Activated T-helper 1 cell treated with anti-CD3 and anti-CD28 coated beads, Interleukin-12 subunit alpha, Interleukin-12 subunit beta, Interleukin-2, Interleukin-4 antibody, amounts not matched to agents 30 ng/mL and 10 ng/mL and 1 ng/mL, durations not matched to agents 14 hours and 24 hours and 36 hours (primary cell): ENCODE results near the gene NLE1. TPM values are rescaled to one million over a fixed set of nuclear protein-coding genes. Genes with fewer than 3 reads are reported as not detected.
A peak's percentile ranks its signal among the peaks of the same experiment; 100 is the strongest.
"Not testable (repeated sequence)": the region's sequence is repeated elsewhere in the genome, so short reads cannot be mapped to it uniquely, and the experiment has no call there.

ENCODE experiments used
- DNase-seq: peaks from one replicate; pipeline ENCODE4 v3.0.0; 2021; ENCODE audit warnings: low spot score
- H3K27ac Mint-ChIP-seq: one replicate; pipeline ENCODE4 v1.8.0; 2021; ENCODE audit warnings: mild to moderate bottlenecking, mixed read lengths
- H3K27me3 Mint-ChIP-seq: one replicate; pipeline ENCODE4 v1.8.0; 2022; ENCODE audit warnings: mild to moderate bottlenecking, moderate library complexity, mixed read lengths; ENCODE audit not compliant: insufficient read depth
- H3K36me3 Mint-ChIP-seq: one replicate; pipeline ENCODE4 v1.8.0; 2021; ENCODE audit warnings: low read depth, mixed read lengths
- H3K4me1 Mint-ChIP-seq: one replicate; pipeline ENCODE4 v1.8.0; 2021; ENCODE audit warnings: low read depth, mixed read lengths
- H3K4me3 Mint-ChIP-seq: one replicate; pipeline ENCODE4 v1.8.0; 2021; ENCODE audit warnings: mild to moderate bottlenecking, moderate library complexity, mixed read lengths
- H3K9me3 Mint-ChIP-seq: one replicate; pipeline ENCODE4 v1.8.0; 2021; ENCODE audit warnings: mixed read lengths
- intact Hi-C: fragments of 100-400 bp; cut with micrococcal nuclease; formaldehyde crosslinking; loops from one replicate; pipeline ENCODE4 v1.15.1; 2024
- total RNA-seq: library from RNA; stranded (reverse); gene quantifications from 2 replicates; pipeline ENCODE4 v1.2.3, GENCODE V29; 2022

The NLE1 gene
- total RNA-seq, result 51.1 and 54.4 TPM in 2 replicates

- no peaks in the 10 kb centered on the region for H3K9me3 Mint-ChIP-seq
- H3K4me3 Mint-ChIP-seq, result peak within 1 kb of the TSS; percentile 86
- H3K4me1 Mint-ChIP-seq, result no peaks in the 10 kb centered on the region
- H3K36me3 Mint-ChIP-seq, result peaks cover 12% of the 10 kb centered on the region
- peak within 1 kb of the TSS; percentile 80 for H3K27ac Mint-ChIP-seq
- intact Hi-C loops, result loop anchor here (1.0 to 10.0 kb wide), 8 partner anchors 53 to 605 kb away; partner anchors contain the start of genes PEX12, SLFN12 and SLFN12L
- H3K27me3 Mint-ChIP-seq, result no peaks in the 10 kb centered on the region
- DNase-seq, result peak; percentile 85
Observed at GRCh38 chr17:35141681-35142466, at the start of gene NLE1. Gene NLE1 (minus strand): TSS chr17:35142303. CDS start chr17:35142275, 28 bp downstream.

GRCh38 chr17:35191001-35191695, 49.0 kb upstream of the NLE1 start:
- H3K4me1 Mint-ChIP-seq, result peaks cover 41% of the 10 kb centered on the region
- peaks cover 8% of the 10 kb centered on the region for H3K9me3 Mint-ChIP-seq
- H3K27me3 Mint-ChIP-seq, result peaks cover 2% of the 10 kb centered on the region
- intact Hi-C loops, result no loop called here
- H3K36me3 Mint-ChIP-seq, result peaks cover 7% of the 10 kb centered on the region
- no peak overlapping the region for H3K27ac Mint-ChIP-seq
- DNase-seq, result no peak
- no peak overlapping the region for H3K4me3 Mint-ChIP-seq

- H3K4me1 Mint-ChIP-seq, result peaks cover 49% of the 10 kb centered on the region
- no peak overlapping the region for H3K27ac Mint-ChIP-seq
- peaks cover 2% of the 10 kb centered on the region for H3K27me3 Mint-ChIP-seq
- H3K9me3 Mint-ChIP-seq, result peaks cover 3% of the 10 kb centered on the region
- peaks cover 5% of the 10 kb centered on the region for H3K36me3 Mint-ChIP-seq
- intact Hi-C loops, result loop anchor here (2.0 kb wide), 1 partner anchor 26 kb away; no protein-coding TSS in a partner anchor
- H3K4me3 Mint-ChIP-seq, result no peak overlapping the region
- no peak for DNase-seq
Observed at GRCh38 chr17:35189291-35189690, 47.2 kb upstream of the NLE1 start.

- peak overlapping the region; percentile 28 for H3K27ac Mint-ChIP-seq
Observed at GRCh38 chr17:35188111-35188510, 46.0 kb upstream of the NLE1 start.

GRCh38 chr17:35187481-35187880, 45.4 kb upstream of the NLE1 start:
- Mint-ChIP-seq H3K27ac (no peak overlapping the region), H3K9me3 (no peaks in the 10 kb centered on the region), H3K4me1 (peaks cover 55% of the 10 kb centered on the region), H3K4me3 (no peak overlapping the region), H3K27me3 (no peaks in the 10 kb centered on the region), H3K36me3 (peaks cover 2% of the 10 kb centered on the region)
- DNase-seq, result no peak
- intact Hi-C loops, result no loop called here

More at GRCh38 chr17:35188111-35188510, 46.0 kb upstream of the NLE1 start:
- DNase-seq, result no peak
- intact Hi-C loops, result loop anchor here (2.0 kb wide), 1 partner anchor 27 kb away; no protein-coding TSS in a partner anchor
- H3K9me3 Mint-ChIP-seq, result no peaks in the 10 kb centered on the region
- H3K4me1 Mint-ChIP-seq, result peaks cover 58% of the 10 kb centered on the region
- H3K4me3 Mint-ChIP-seq, result peak overlapping the region; percentile 37
- H3K36me3 Mint-ChIP-seq, result peaks cover 5% of the 10 kb centered on the region
- no peaks in the 10 kb centered on the region for H3K27me3 Mint-ChIP-seq

- H3K27me3 Mint-ChIP-seq, result no peaks in the 10 kb centered on the region
- H3K4me3 Mint-ChIP-seq, result no peak overlapping the region
- peaks cover 51% of the 10 kb centered on the region for H3K4me1 Mint-ChIP-seq
- no peaks in the 10 kb centered on the region for H3K9me3 Mint-ChIP-seq
- intact Hi-C loops, result no loop called here
- DNase-seq, result no peak
- no peak overlapping the region for H3K27ac Mint-ChIP-seq
- H3K36me3 Mint-ChIP-seq, result no peaks in the 10 kb centered on the region
Observed at GRCh38 chr17:35185849-35186248, 43.7 kb upstream of the NLE1 start.

GRCh38 chr17:35184274-35184673, 42.2 kb upstream of the NLE1 start:
- H3K36me3 Mint-ChIP-seq, result peaks cover 2% of the 10 kb centered on the region
- intact Hi-C loops, result no loop called here
- peaks cover 51% of the 10 kb centered on the region for H3K4me1 Mint-ChIP-seq

GRCh38 chr17:35183332-35183731, 41.2 kb upstream of the NLE1 start:
- H3K4me3 Mint-ChIP-seq, result no peak overlapping the region
- H3K27ac Mint-ChIP-seq, result no peak overlapping the region
- intact Hi-C loops, result no loop called here
- H3K36me3 Mint-ChIP-seq, result peaks cover 7% of the 10 kb centered on the region
- peaks cover 46% of the 10 kb centered on the region for H3K4me1 Mint-ChIP-seq
- peaks cover 7% of the 10 kb centered on the region for H3K9me3 Mint-ChIP-seq
- no peak for DNase-seq
- H3K27me3 Mint-ChIP-seq, result no peaks in the 10 kb centered on the region

More at GRCh38 chr17:35184274-35184673, 42.2 kb upstream of the NLE1 start:
- no peak for DNase-seq
- no peak overlapping the region for H3K4me3 Mint-ChIP-seq
- no peak overlapping the region for H3K27ac Mint-ChIP-seq
- no peaks in the 10 kb centered on the region for H3K27me3 Mint-ChIP-seq
- H3K9me3 Mint-ChIP-seq, result peaks cover 3% of the 10 kb centered on the region

GRCh38 chr17:35179379-35179778, 37.3 kb upstream of the NLE1 start:
- intact Hi-C loops, H3K27me3 Mint-ChIP-seq, H3K4me3 Mint-ChIP-seq, DNase-seq, H3K27ac Mint-ChIP-seq, H3K36me3 Mint-ChIP-seq, H3K9me3 Mint-ChIP-seq: not testable (repeated sequence)
- H3K4me1 Mint-ChIP-seq, result peaks cover 57% of the 10 kb centered on the region

- H3K4me1 Mint-ChIP-seq, result peaks cover 42% of the 10 kb centered on the region
- H3K4me3 Mint-ChIP-seq, result no peak overlapping the region
- peaks cover 7% of the 10 kb centered on the region for H3K9me3 Mint-ChIP-seq
- no peak overlapping the region for H3K27ac Mint-ChIP-seq
- H3K27me3 Mint-ChIP-seq, result peaks cover 7% of the 10 kb centered on the region
- intact Hi-C loops, result no loop called here
- peaks cover 9% of the 10 kb centered on the region for H3K36me3 Mint-ChIP-seq
- no peak for DNase-seq
Observed at GRCh38 chr17:35176897-35177296, 34.8 kb upstream of the NLE1 start.

GRCh38 chr17:35175638-35176415, 33.7 kb upstream of the NLE1 start:
- peaks cover 52% of the 10 kb centered on the region for H3K4me1 Mint-ChIP-seq
- DNase-seq, result no peak
- no peak overlapping the region for H3K4me3 Mint-ChIP-seq
- peaks cover 9% of the 10 kb centered on the region for H3K36me3 Mint-ChIP-seq
- no peak overlapping the region for H3K27ac Mint-ChIP-seq
- intact Hi-C loops, result no loop called here
- peaks cover 7% of the 10 kb centered on the region for H3K9me3 Mint-ChIP-seq
- peaks cover 7% of the 10 kb centered on the region for H3K27me3 Mint-ChIP-seq

GRCh38 chr17:35174835-35175334, 32.8 kb upstream of the NLE1 start:
- peak overlapping the region; percentile 32 for H3K27ac Mint-ChIP-seq
- H3K27me3 Mint-ChIP-seq, result peaks cover 7% of the 10 kb centered on the region
- H3K4me3 Mint-ChIP-seq, result no peak overlapping the region
- peaks cover 9% of the 10 kb centered on the region for H3K36me3 Mint-ChIP-seq
- no peak for DNase-seq
- H3K9me3 Mint-ChIP-seq, result peaks cover 7% of the 10 kb centered on the region
- peaks cover 52% of the 10 kb centered on the region for H3K4me1 Mint-ChIP-seq
- intact Hi-C loops, result loop anchor here (5.0 kb wide), 3 partner anchors 182 to 412 kb away; partner anchors contain the start of gene AP2B1
